GM21723 (cell line): ENCODE measurements around the gene MKRN2.
A peak's percentile ranks its signal among the peaks of the same experiment; 100 is the strongest.

Source experiments
- ATAC-seq: cut with Tn5 transposase; IDR thresholded peaks from one replicate; pipeline ENCODE4 v1.9.1; 2021; ENCODE audit warnings: mild to moderate bottlenecking, moderate library complexity; ENCODE audit not compliant: unreplicated experiment

The MKRN2 gene

GRCh38 chr3:12585181-12585580 lies 28.3 kb downstream of the MKRN2 start:
- no peak for ATAC-seq

GRCh38 chr3:12585970-12586369 lies 29.1 kb downstream of the MKRN2 start:
- peak; percentile 50 for ATAC-seq

GRCh38 chr3:12586403-12586802 lies 29.5 kb downstream of the MKRN2 start:
- ATAC-seq = no peak

GRCh38 chr3:12588039-12589009 lies 31.4 kb downstream of the MKRN2 start:
- no peak for ATAC-seq

GRCh38 chr3:12590096-12590495 lies 33.2 kb downstream of the MKRN2 start:
- no peak for ATAC-seq

- no peak for ATAC-seq
These were observed 34.6 kb downstream of the MKRN2 start for GRCh38 chr3:12591456-12591855.

- ATAC-seq = no peak
These were observed 35.3 kb downstream of the MKRN2 start for GRCh38 chr3:12591997-12592715.

GRCh38 chr3:12593473-12593872 lies 36.6 kb downstream of the MKRN2 start:
- no peak for ATAC-seq

GRCh38 chr3:12598890-12599289 lies 42.0 kb downstream of the MKRN2 start:
- ATAC-seq = no peak

- ATAC-seq = no peak
These were observed 44.2 kb downstream of the MKRN2 start for GRCh38 chr3:12601072-12601471.

GRCh38 chr3:12603969-12604368 lies 47.1 kb downstream of the MKRN2 start:
- no peak for ATAC-seq

- ATAC-seq = no peak
These were observed 51.5 kb downstream of the MKRN2 start for GRCh38 chr3:12608376-12608775.

GRCh38 chr3:12611117-12611516 lies 54.2 kb downstream of the MKRN2 start:
- no peak for ATAC-seq

GRCh38 chr3:12612514-12613226 lies 55.8 kb downstream of the MKRN2 start:
- no peak for ATAC-seq

GRCh38 chr3:12613250-12613649 lies 56.4 kb downstream of the MKRN2 start:
- no peak for ATAC-seq

GRCh38 chr3:12615266-12615665 lies 58.4 kb downstream of the MKRN2 start:
- ATAC-seq = no peak

- no peak for ATAC-seq
These were observed 61.5 kb downstream of the MKRN2 start for GRCh38 chr3:12618426-12618825.

- no peak for ATAC-seq
These were observed 63.4 kb downstream of the MKRN2 start for GRCh38 chr3:12620305-12620704.

- ATAC-seq = no peak
These were observed 63.8 kb downstream of the MKRN2 start for GRCh38 chr3:12620729-12621128.

GRCh38 chr3:12622335-12622734 lies 65.4 kb downstream of the MKRN2 start:
- no peak for ATAC-seq

- no peak for ATAC-seq
These were observed 67.2 kb downstream of the MKRN2 start for GRCh38 chr3:12624056-12624455.
